IMR-90 (cell line): ENCODE data around the gene REPS2. TPM values are rescaled to one million over a fixed set of nuclear protein-coding genes. Genes with fewer than 3 reads are reported as not detected.

ENCODE experiments used
- ATAC-seq: fragments of 200-7000 bp; cut with Tn5 transposase; 2 replicates; pipeline ENCODE4 v1.9.1; 2020; ENCODE audit warnings: low read depth, mild to moderate bottlenecking, moderate library complexity
- BruUV-seq: library from RNA; stranded (reverse); fragments of 400-500 nt; replicated peaks from 2 replicates; lab custom pipeline; 2021; lab: Mats Ljungman, UMichigan
- CTCF ChIA-PET: fragments of 300-600 bp; formaldehyde crosslinking; extraction: SDS; loops from one replicate; lab custom pipeline; 2021; ENCODE audit warnings: antibody characterized with exemption; lab: Yijun Ruan, JAX
- POLR2A ChIA-PET: fragments of 300-600 bp; sonication (Branson Sonifier 250); formaldehyde crosslinking; loops from one replicate; lab custom pipeline; 2022; ENCODE audit warnings: antibody characterized with exemption; ENCODE audit not compliant: unreplicated experiment; lab: Charles Lee
- DNase-seq: peaks from one replicate; pipeline ENCODE4 v3.0.0; 2013
- H2AFZ ChIP-seq: replicated peaks from 2 replicates; pipeline ENCODE3; 2013; ENCODE audit warnings: low read length, mild to moderate bottlenecking; ENCODE audit not compliant: poor library complexity
- H2AK5ac ChIP-seq: 2 replicates; pipeline ENCODE4 v1.6.1; 2013; ENCODE audit warnings: low read depth, low read length, inconsistent platforms
- H2AK9ac ChIP-seq: replicated peaks from 2 replicates; pipeline ENCODE3; 2013; ENCODE audit warnings: mild to moderate bottlenecking, low read depth, low read length, moderate library complexity; ENCODE audit not compliant: poor library complexity
- H2BK120ac ChIP-seq: 2 replicates; pipeline ENCODE4 v1.6.1; 2013; ENCODE audit warnings: low read depth, low read length, inconsistent platforms
- H2BK15ac ChIP-seq: 3 replicates; pipeline ENCODE4 v1.6.1; 2013; ENCODE audit warnings: low read depth, low read length, inconsistent platforms
- H2BK20ac ChIP-seq: 2 replicates; pipeline ENCODE4 v1.6.1; 2013; ENCODE audit warnings: low read depth, mild to moderate bottlenecking, inconsistent platforms, low read length, moderate library complexity
- H2BK5ac ChIP-seq: 2 replicates; pipeline ENCODE4 v1.6.1; 2013; ENCODE audit warnings: mild to moderate bottlenecking, low read depth, low read length, inconsistent platforms; ENCODE audit not compliant: poor library complexity, severe bottlenecking
- H3K14ac ChIP-seq: replicated peaks from 2 replicates; pipeline ENCODE4 v1.6.1; 2013; ENCODE audit warnings: low read depth, low read length, inconsistent platforms
- H3K18ac ChIP-seq: 2 replicates; pipeline ENCODE4 v1.6.1; 2013; ENCODE audit warnings: low read depth, low read length, control low read depth
- H3K23ac ChIP-seq: 2 replicates; pipeline ENCODE4 v1.6.1; 2013; ENCODE audit warnings: low read depth, low read length, inconsistent platforms
- H3K27ac ChIP-seq: 2 replicates; pipeline ENCODE4 v1.5.1; 2013; ENCODE audit warnings: mild to moderate bottlenecking, control low read depth, low read length; ENCODE audit not compliant: insufficient read depth
- H3K27me3 ChIP-seq: 2 replicates; pipeline ENCODE4 v1.6.1; 2013; ENCODE audit warnings: low read length; ENCODE audit not compliant: control insufficient read depth, insufficient read depth
- H3K36me3 ChIP-seq: 2 replicates; pipeline ENCODE4 v1.6.1; 2013; ENCODE audit warnings: low read length, mixed read lengths; ENCODE audit not compliant: control insufficient read depth, insufficient read depth
- H3K4ac ChIP-seq: 2 replicates; pipeline ENCODE4 v1.6.1; 2013; ENCODE audit warnings: low read depth, low read length, inconsistent platforms
- H3K4me1 ChIP-seq: 2 replicates; pipeline ENCODE4 v1.6.1; 2013; ENCODE audit warnings: low read length, mixed read lengths; ENCODE audit not compliant: control insufficient read depth, insufficient read depth
- H3K4me2 ChIP-seq: 2 replicates; pipeline ENCODE4 v1.6.1; 2013; ENCODE audit warnings: low read depth, mild to moderate bottlenecking, control low read depth, low read length, moderate library complexity
- H3K4me3 ChIP-seq: 2 replicates; pipeline ENCODE4 v1.5.1; 2013; ENCODE audit warnings: low read depth, mild to moderate bottlenecking, control low read depth, low read length, moderate library complexity; ENCODE audit not compliant: insufficient read depth
- H3K56ac ChIP-seq: 2 replicates; pipeline ENCODE4 v1.6.1; 2013; ENCODE audit warnings: low read length, inconsistent platforms; ENCODE audit not compliant: insufficient read depth; ENCODE audit errors: extremely low read depth
- H3K79me1 ChIP-seq, 2 experiments: 2 replicates each; pipeline ENCODE4 v1.6.1; 2013; ENCODE audit warnings: low read length in 2 of 2, inconsistent platforms in 1 of 2, low read depth in 1 of 2
- H3K9ac ChIP-seq: 2 replicates; pipeline ENCODE4 v1.6.1; 2013; ENCODE audit warnings: low read depth, low read length, control low read depth
- H3K9me1 ChIP-seq: 2 replicates; pipeline ENCODE4 v1.6.1; 2013; ENCODE audit warnings: low read length, inconsistent platforms; ENCODE audit not compliant: insufficient read depth
- H3K9me3 ChIP-seq: 2 replicates; pipeline ENCODE4 v1.6.1; 2013; ENCODE audit warnings: low read length; ENCODE audit not compliant: control insufficient read depth, insufficient read depth
- H4K20me1 ChIP-seq: 2 replicates; pipeline ENCODE4 v1.6.1; 2013; ENCODE audit warnings: low read length, inconsistent platforms; ENCODE audit not compliant: insufficient read depth
- H4K5ac ChIP-seq: 2 replicates; pipeline ENCODE4 v1.6.1; 2013; ENCODE audit warnings: mild to moderate bottlenecking, low read depth, low read length, control low read depth
- H4K8ac ChIP-seq, 2 experiments: 2 replicates each; pipeline ENCODE4 v1.6.1; 2013; ENCODE audit warnings: low read depth in 2 of 2, low read length in 2 of 2, control low read depth in 1 of 2, inconsistent platforms in 1 of 2
- H4K91ac ChIP-seq: 2 replicates; pipeline ENCODE4 v1.6.1; 2013; ENCODE audit warnings: low read depth, low read length, inconsistent platforms; ENCODE audit not compliant: insufficient read depth
- CHD1 ChIP-seq: IDR thresholded peaks from 2 replicates; pipeline ENCODE4 v1.6.1; 2012; ENCODE audit warnings: low read depth, low read length, improper control_type of control experiment
- MAFK ChIP-seq: IDR thresholded peaks from 2 replicates; pipeline ENCODE4 v1.6.1; 2012; ENCODE audit warnings: low read depth, low read length, improper control_type of control experiment
- MXI1 ChIP-seq: IDR thresholded peaks from 2 replicates; pipeline ENCODE4 v1.6.1; 2012; ENCODE audit warnings: low read depth, mild to moderate bottlenecking, low read length, moderate library complexity, borderline replicate concordance
- NFE2L2 ChIP-seq: fragments of 150-350 bp; IDR thresholded peaks from 2 replicates; pipeline ENCODE4 v1.6.1; 2016; ENCODE audit warnings: low read depth, mild to moderate bottlenecking, low read length
- POLR2A ChIP-seq: IDR thresholded peaks from 2 replicates; pipeline ENCODE4 v1.6.1; 2012; ENCODE audit warnings: mild to moderate bottlenecking, low read depth, low read length
- WGBS, 2 experiments: methylation state at CpG; one replicate each; pipeline versions ENCODE4 v1.1.5 to v1.1.7; 2013; ENCODE audit warnings: missing lambda C conversion rate in 2 of 2; ENCODE audit not compliant: insufficient read length in 1 of 2; ENCODE audit errors: extremely low coverage in 2 of 2; 5-methylcytosine and 5-hydroxymethylcytosine counted together
- dilution Hi-C: fragments of 300-500 bp; cut with HindIII; formaldehyde crosslinking; loops from one replicate; pipeline ENCODE4 v1.14.3; 2018; ENCODE audit warnings: low sequenced_read_pairs; ENCODE audit not compliant: unreplicated experiment
- in situ Hi-C: fragments of 300-500 bp; cut with MboI; formaldehyde crosslinking; loops from 3 replicates; pipeline ENCODE4 v1.14.3; 2019; ENCODE audit warnings: low sequenced_read_pairs, inconsistent platforms, mixed read lengths
- intact Hi-C: fragments of 100-400 bp; cut with micrococcal nuclease; formaldehyde crosslinking; loops from 2 replicates; pipeline ENCODE4 v1.10.0; 2022
- polyA plus RNA-seq, 3 experiments: library from polyadenylated mRNA; depleted of rRNA; stranded (reverse); fragments of >200 nt; gene quantifications; 2 replicates each; pipeline ENCODE4 v1.2.3, GENCODE V29; 2012; ENCODE audit warnings: low replicate concordance in 1 of 3
- total RNA-seq: library from RNA; depleted of rRNA; stranded (reverse); fragments of >200 nt; gene quantifications from 2 replicates; pipeline ENCODE4 v1.2.3, GENCODE V29; 2012
- TF ChIP-seq, protein P1 (sequence below): fragments of 150-350 bp; IDR thresholded peaks from 2 replicates; pipeline ENCODE4 v1.6.1; 2017; ENCODE audit warnings: mild to moderate bottlenecking, antibody characterized with exemption, low read length, low read depth

Gene REPS2
- total and polyA plus RNA-seq, 2 of the 4 experiments (the other 2 are of a cell fraction) = 0.02 to 0.18 TPM

DNA sequence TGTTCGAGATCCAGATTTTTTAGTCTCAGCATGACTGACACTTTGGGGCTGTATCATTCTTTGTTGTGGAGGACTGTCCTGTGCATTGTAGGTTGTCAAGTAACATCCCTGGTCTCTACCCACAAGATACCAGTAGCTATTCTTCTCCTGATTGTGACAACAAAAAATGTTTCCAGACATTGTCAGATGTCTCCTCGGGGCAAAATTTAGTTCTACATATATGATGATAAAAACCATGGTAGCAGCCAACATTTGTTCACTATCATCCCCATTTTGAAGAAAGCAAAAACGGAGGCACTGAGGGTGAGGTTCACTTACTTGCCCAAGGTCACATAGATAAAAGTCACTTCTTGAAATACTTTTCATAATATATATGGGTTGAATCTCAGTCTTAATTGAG is 11.3 kb downstream of the REPS2 start:
- intact Hi-C loops = no loop called here
- in situ Hi-C loops = no loop called here
- no peak overlapping the region for H3K18ac ChIP-seq
- H2BK5ac ChIP-seq = no peak overlapping the region
- no peaks in the 10 kb centered on the region for H3K79me1 ChIP-seq
- H2AK9ac ChIP-seq = no peak overlapping the region
- no peak overlapping the region for H3K9ac ChIP-seq
- no peak overlapping the region for H3K4ac ChIP-seq
- dilution Hi-C loops = no loop called here
- POLR2A ChIA-PET = no interaction called here
- H2BK15ac ChIP-seq = no peak overlapping the region
- H2BK20ac ChIP-seq = no peak overlapping the region
- no peak overlapping the region for H4K8ac ChIP-seq
- BruUV-seq = no TSS peak
- H3K27ac ChIP-seq = no peak overlapping the region
- WGBS, 2 experiments = no CpG with 5 or more reads among the region's 3 CpGs
- no peak overlapping the region for H3K23ac ChIP-seq
- H3K9me1 ChIP-seq = no peaks in the 10 kb centered on the region
- H3K36me3 ChIP-seq = no peaks in the 10 kb centered on the region
- DNase-seq = no peak
- H2AFZ ChIP-seq = no peak overlapping the region
- H3K4me1 ChIP-seq = no peaks in the 10 kb centered on the region
- H2AK5ac ChIP-seq = no peak overlapping the region
- TF ChIP-seq MAFK (no peak), POLR2A (no peak), NFE2L2 (no peak), MXI1 (no peak), CHD1 (no peak)
- TF ChIP-seq, protein P1, sequence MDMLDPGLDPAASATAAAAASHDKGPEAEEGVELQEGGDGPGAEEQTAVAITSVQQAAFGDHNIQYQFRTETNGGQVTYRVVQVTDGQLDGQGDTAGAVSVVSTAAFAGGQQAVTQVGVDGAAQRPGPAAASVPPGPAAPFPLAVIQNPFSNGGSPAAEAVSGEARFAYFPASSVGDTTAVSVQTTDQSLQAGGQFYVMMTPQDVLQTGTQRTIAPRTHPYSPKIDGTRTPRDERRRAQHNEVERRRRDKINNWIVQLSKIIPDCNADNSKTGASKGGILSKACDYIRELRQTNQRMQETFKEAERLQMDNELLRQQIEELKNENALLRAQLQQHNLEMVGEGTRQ = no peak
- no peak overlapping the region for H3K4me2 ChIP-seq
- peaks cover 12% of the 10 kb centered on the region for H3K27me3 ChIP-seq
- CTCF ChIA-PET = no interaction called here
- no peak for ATAC-seq
- no peak overlapping the region for H3K56ac ChIP-seq
- no peak overlapping the region for H3K14ac ChIP-seq
- no peak overlapping the region for H4K5ac ChIP-seq
- H3K4me3 ChIP-seq = no peak overlapping the region
- H2BK120ac ChIP-seq = no peak overlapping the region
- H4K20me1 ChIP-seq = no peaks in the 10 kb centered on the region
- no peak overlapping the region for H4K91ac ChIP-seq
- no peaks in the 10 kb centered on the region for H3K9me3 ChIP-seq
